HG03139 (cell line): ENCODE results near the gene RNF224.
"Not testable (repeated sequence)": the region's sequence is repeated elsewhere in the genome, so short reads cannot be mapped to it uniquely, and the experiment has no call there.

Experiments
- ATAC-seq: cut with Tn5 transposase; IDR thresholded peaks from one replicate; pipeline ENCODE4 v1.9.1; 2021; ENCODE audit not compliant: unreplicated experiment

RNF224 gene

GRCh38 chr9:137251490-137252268 is 24.4 kb downstream of the RNF224 start:
- ATAC-seq, result no peak

- ATAC-seq, result no peak
Measured at GRCh38 chr9:137252555-137253506, 25.5 kb downstream of the RNF224 start.

GRCh38 chr9:137253717-137254623 is 26.7 kb downstream of the RNF224 start:
- ATAC-seq, result no peak

GRCh38 chr9:137254624-137255447 is 27.5 kb downstream of the RNF224 start, which contains the start of gene NELFB:
TSS of gene NELFB (plus strand) at chr9:137255327.
- peak; percentile 70 for ATAC-seq

- ATAC-seq, result no peak
Measured at GRCh38 chr9:137255448-137256114, 28.3 kb downstream of the RNF224 start.

- no peak for ATAC-seq
Measured at GRCh38 chr9:137256362-137256761, 29.1 kb downstream of the RNF224 start.

- no peak for ATAC-seq
Measured at GRCh38 chr9:137256856-137257255, 29.6 kb downstream of the RNF224 start.

- not testable (repeated sequence) for ATAC-seq
Measured at GRCh38 chr9:137262173-137262908, 35.0 kb downstream of the RNF224 start.

- no peak for ATAC-seq
Measured at GRCh38 chr9:137262909-137263285, 35.6 kb downstream of the RNF224 start.

GRCh38 chr9:137263506-137263905 is 36.2 kb downstream of the RNF224 start:
- no peak for ATAC-seq

GRCh38 chr9:137264067-137264466 is 36.8 kb downstream of the RNF224 start:
- no peak for ATAC-seq

- no peak for ATAC-seq
Measured at GRCh38 chr9:137265496-137266161, 38.3 kb downstream of the RNF224 start.

GRCh38 chr9:137266162-137266527 is 38.8 kb downstream of the RNF224 start:
- ATAC-seq, result no peak

- ATAC-seq, result no peak
Measured at GRCh38 chr9:137266585-137267453, 39.5 kb downstream of the RNF224 start.

GRCh38 chr9:137267933-137268355 is 40.6 kb downstream of the RNF224 start:
- ATAC-seq, result no peak

GRCh38 chr9:137268538-137269201 is 41.4 kb downstream of the RNF224 start:
- no peak for ATAC-seq
